Tibial nerve (tissue), 4 donors: ENCODE data around the gene FAM181B.

Experiments
- CTCF ChIP-seq, 5 experiments: fragments of 200-600 bp in 3 of 5; fragments of 450-650 bp in 2 of 5; sonication (generic) in 3 of 5; IDR thresholded peaks; one replicate each; pipeline ENCODE4 v1.5.1; 2016 to 2019; ENCODE audit warnings: antibody characterized with exemption in 5 of 5, mild to moderate bottlenecking in 3 of 5, moderate library complexity in 2 of 5
- EP300 ChIP-seq, 2 donors: sonication (generic); formaldehyde crosslinking; IDR thresholded peaks; one replicate each; pipeline ENCODE4 v1.6.1; 2017; ENCODE audit warnings: antibody characterized with exemption in 2 of 2, mild to moderate bottlenecking in 1 of 2
- POLR2A ChIP-seq, 2 donors: fragments of 450-650 bp; IDR thresholded peaks; one replicate each; pipeline ENCODE4 v1.6.1; 2017; ENCODE audit warnings: antibody characterized with exemption in 2 of 2, mild to moderate bottlenecking in 2 of 2, moderate library complexity in 2 of 2

DNA sequence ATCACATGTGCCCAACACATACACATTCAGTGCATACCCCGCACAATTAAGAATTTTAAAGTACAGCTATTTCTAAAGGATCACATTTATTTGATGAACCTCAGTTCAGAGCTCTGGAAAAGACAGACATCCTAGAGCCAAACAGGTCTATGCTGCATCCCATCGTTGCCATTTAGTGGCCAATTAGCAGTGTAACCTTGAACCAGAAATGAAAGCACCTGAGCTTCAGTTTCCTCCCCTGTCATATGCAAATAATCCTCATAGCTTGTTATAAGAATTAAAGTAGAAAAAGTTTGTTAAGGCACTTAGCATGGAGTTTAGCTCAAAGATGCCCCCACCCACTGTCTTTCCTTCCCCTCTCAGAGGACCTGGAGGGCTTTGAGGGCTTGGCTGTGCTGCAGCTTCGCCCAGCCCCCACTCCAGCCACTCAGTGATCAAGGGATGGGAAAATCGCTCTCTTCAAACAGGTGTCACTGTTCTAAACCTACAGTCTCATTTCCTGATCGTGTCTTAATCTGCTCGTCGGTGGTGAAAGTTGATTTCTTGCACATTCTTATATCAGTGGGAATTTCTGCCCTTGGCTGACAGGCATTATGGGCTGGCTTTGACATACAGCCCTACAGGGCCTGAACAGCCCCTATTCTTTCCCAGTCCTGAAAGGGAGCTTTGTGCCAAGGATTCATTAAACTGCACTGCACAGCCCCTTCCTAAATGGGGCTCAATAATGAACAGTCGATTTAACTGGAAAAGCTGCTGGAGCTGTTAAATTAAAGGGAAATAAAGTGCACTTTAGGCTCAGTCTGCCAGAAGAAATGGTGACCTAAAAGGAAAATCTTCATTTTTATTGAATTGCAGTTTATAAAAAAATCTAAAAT lies 23.3 kb upstream of the FAM181B start:
- TF ChIP-seq CTCF (IDR thresholded peaks at IDR 0.05) (no peak), EP300 (IDR thresholded peaks at IDR 0.05) (no peak), POLR2A (IDR thresholded peaks at IDR 0.05) (no peak)
